ENCODE measurements around the gene ANXA3.

GRCh38 chr4:78599931-78600375, 48.4 kb downstream of the ANXA3 start:
- TF ChIP-seq CTCF (IDR thresholded peaks at IDR 0.05; ENCODE audit: poor library complexity, severe bottlenecking) (no peak), POLR2AphosphoS5 (IDR thresholded peaks at IDR 0.05) (no peak), EZH2 (IDR thresholded peaks at IDR 0.05; ENCODE audit: borderline replicate concordance, insufficient read depth, low read length, poor library complexity, severe bottlenecking) (no peak), SMC3 (conservative IDR thresholded peaks at IDR 0.05; ENCODE audit: poor library complexity) (no peak), REST (IDR thresholded peaks at IDR 0.05; ENCODE audit: borderline replicate concordance) (no peak), RAD21 (conservative IDR thresholded peaks at IDR 0.05) (no peak), EP300 (conservative IDR thresholded peaks at IDR 0.05; ENCODE audit: poor library complexity, severe bottlenecking) (no peak), TAF1 (IDR thresholded peaks at IDR 0.05; ENCODE audit: low read depth) (no peak), MXI1 (conservative IDR thresholded peaks at IDR 0.05; ENCODE audit: poor library complexity, severe bottlenecking) (no peak)

Data from neural cell (in vitro differentiated cells).